H1 (cell line): ENCODE measurements around the gene POPDC3. TPM values are rescaled to one million over a fixed set of nuclear protein-coding genes. Genes with fewer than 3 reads are reported as not detected.

Experiments
- BRCA1 ChIP-seq: IDR thresholded peaks from 2 replicates; pipeline ENCODE4 v1.6.1; 2012; ENCODE audit warnings: low read depth, low read length, improper control_type of control experiment
- CBX5 ChIP-seq: fragments of 300-800, 300-1000 bp; sonication (generic); IDR thresholded peaks from 2 replicates; pipeline ENCODE4 v1.7.1; 2016; ENCODE audit warnings: antibody characterized with exemption, low read length, low read depth
- CTBP2 ChIP-seq: IDR thresholded peaks from 2 replicates; pipeline ENCODE4 v1.7.0; 2011; ENCODE audit warnings: borderline replicate concordance, mild to moderate bottlenecking, moderate library complexity, mixed read lengths, low read length; ENCODE audit not compliant: insufficient read depth, insufficient read length
- PHF8 ChIP-seq: fragments of 200-600 bp; sonication (generic); conservative IDR thresholded peaks from 2 replicates; pipeline ENCODE4 v1.7.1; 2012; ENCODE audit warnings: low read depth, mild to moderate bottlenecking, inconsistent platforms, low read length, moderate library complexity
- SIX5 ChIP-seq: IDR thresholded peaks from 2 replicates; pipeline ENCODE4 v1.6.1; 2011; ENCODE audit warnings: mild to moderate bottlenecking, low read depth, low read length
- SP4 ChIP-seq: IDR thresholded peaks from 2 replicates; pipeline ENCODE4 v1.6.1; 2012; ENCODE audit warnings: low read length, inconsistent platforms
- polyA plus RNA-seq, 7 experiments: library from polyadenylated mRNA; depleted of rRNA in 3 of 7; stranded (reverse) in 5 of 7; unstranded in 2 of 7; fragments of >200 nt in 5 of 7; fragments of 200-250 nt in 2 of 7; gene quantifications; 1 replicate in 5 of 7; 2 replicates in 1 of 7; 4 replicates in 1 of 7; pipeline versions ENCODE4 v1.2.1 to v1.2.3, GENCODE V29; 2011 to 2013; ENCODE audit warnings: missing spikeins in 2 of 7, mixed read lengths in 2 of 7
- total RNA-seq: library from RNA; stranded (reverse); fragmentation: NEBNext Ultra II Directional; extraction: Animal tissue kit (Norgen Biotek cat#: 25700); gene quantifications from 2 replicates; pipeline ENCODE4 v1.2.1, GENCODE V29; 2021

Gene POPDC3
- total and polyA plus RNA-seq, 2 of the 8 experiments (the other 6 are each of a cell fraction or from before 2014, with no cell fraction given) = 3.7 to 6.5 TPM

GRCh38 chr6:105204331-105204730 is 24.5 kb upstream of the POPDC3 start (continued):
- TF ChIP-seq SIX5 (no peak), BRCA1 (no peak), SP4 (no peak), CBX5 (no peak), PHF8 (no peak), CTBP2 (no peak)
